GM19023 (cell line): ENCODE data around the gene CXCL16.
"Not testable (repeated sequence)": the region's sequence is repeated elsewhere in the genome, so short reads cannot be mapped to it uniquely, and the experiment has no call there.

ENCODE experiments used
- ATAC-seq: cut with Tn5 transposase; IDR thresholded peaks from one replicate; pipeline ENCODE4 v1.9.1; 2021; ENCODE audit warnings: mild to moderate bottlenecking, moderate library complexity; ENCODE audit not compliant: unreplicated experiment

Gene CXCL16

DNA sequence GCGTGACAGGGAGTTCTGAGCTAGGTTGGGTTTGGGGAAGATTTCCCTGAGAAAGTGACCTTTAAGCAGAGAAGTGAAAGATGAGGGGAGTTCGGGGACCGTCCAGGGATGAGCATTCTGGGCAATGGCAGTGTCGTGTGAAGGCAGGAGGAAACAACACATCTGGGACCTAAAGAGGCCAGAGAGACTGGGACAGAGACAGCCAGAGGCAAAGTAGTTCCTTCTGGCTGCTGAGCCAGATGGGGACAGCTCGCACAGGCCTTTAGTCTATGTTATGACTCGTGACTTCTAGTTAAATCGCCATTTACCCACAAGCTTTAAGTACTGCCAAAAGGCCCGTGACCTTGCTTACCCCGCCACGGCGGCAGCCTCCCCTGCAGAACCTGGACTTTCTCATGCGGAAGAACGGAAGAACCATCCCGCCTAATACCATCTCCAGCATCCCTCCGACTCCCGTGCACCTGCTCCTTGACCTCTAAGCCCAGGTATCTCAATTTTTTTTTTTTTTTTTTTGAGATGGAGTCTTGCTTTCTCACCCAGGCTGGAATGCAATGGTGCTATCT, 17.0 kb downstream of the CXCL16 start:
- ATAC-seq, result no peak

DNA sequence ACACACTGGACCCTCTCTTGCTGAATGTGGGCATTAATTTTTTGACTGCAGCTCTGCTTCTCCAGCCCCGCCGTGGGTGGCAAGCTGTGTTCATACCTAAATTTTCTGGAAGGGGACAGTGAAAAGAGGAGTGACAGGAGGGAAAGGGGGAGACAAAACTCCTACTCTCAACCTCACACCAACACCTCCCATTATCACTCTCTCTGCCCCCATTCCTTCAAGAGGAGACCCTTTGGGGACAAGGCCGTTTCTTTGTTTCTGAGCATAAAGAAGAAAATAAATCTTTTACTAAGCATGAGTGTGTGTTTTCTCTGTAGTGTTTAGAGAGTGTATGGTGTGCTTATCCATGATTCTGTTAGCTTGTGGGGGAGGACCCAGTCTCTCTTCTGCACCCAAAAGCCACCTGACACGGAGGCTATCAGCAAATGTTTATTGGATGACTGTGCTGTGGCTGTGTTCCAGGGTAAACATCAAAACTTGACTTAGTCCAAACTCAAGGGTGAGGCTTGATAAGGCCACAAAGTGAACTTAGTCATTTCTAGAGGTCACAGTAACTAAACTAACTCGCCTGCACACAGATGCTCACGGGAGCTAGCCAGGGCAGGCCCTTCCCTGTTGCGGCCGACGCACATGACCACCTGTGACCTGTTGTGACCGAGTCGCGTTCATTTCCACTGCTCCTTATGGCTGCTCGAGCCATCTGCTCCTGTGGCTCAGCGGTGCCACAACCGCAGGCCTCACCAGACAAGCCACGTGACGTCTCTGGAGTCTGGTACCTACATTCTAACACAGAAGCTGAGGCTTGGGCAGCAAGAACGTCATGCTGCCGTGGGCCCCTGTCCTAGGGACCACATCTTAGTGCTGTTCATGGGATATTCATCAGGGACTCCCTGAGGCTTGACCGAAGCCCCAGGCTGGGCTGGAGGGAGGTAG, 18.3 kb downstream of the CXCL16 start:
- no peak for ATAC-seq

DNA sequence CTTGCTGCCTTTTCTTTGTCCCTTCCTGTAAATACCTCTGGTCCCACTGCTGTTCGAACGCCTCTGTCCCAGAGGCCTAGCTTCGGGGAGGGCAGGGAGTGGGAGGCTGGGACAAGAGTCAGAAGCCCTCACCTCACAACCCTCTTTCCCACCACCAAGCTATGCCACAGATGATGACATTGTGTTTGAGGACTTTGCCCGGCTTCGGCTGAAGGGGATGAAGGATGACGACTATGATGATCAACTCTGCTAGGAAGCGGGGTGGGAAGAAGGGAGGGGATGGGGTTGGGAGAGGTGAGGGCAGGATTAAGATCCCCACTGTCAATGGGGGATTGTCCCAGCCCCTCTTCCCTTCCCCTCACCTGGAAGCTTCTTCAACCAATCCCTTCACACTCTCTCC, 18.9 kb downstream of the CXCL16 start:
- ATAC-seq, result no peak

DNA sequence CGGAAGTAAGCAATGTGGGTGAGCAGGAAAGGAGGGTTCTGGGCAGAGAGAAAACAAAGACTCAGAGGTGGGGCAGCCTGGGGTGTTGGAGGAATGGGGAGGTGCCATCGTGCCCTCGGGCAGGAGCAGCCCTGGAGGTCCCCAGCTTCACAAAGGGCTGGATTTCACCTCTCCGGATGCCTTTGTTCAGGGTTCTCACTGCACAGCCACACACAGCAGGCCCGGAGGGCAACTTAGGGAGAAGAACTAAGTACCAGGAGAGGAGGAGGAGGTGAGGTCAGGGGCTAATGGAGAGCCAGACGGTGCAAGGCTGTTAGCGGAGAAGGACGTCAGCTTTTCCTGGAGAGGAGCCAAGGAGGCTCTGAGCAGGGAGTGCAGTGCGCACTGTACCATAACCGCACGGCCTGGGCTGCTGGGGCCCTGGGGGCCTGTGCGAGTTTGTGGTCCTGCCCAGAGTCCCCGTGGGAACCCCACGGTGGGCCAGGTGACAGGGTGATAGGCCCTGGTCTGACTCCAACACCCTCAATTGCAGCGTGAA, 20.0 kb downstream of the CXCL16 start:
- ATAC-seq, result no peak

DNA sequence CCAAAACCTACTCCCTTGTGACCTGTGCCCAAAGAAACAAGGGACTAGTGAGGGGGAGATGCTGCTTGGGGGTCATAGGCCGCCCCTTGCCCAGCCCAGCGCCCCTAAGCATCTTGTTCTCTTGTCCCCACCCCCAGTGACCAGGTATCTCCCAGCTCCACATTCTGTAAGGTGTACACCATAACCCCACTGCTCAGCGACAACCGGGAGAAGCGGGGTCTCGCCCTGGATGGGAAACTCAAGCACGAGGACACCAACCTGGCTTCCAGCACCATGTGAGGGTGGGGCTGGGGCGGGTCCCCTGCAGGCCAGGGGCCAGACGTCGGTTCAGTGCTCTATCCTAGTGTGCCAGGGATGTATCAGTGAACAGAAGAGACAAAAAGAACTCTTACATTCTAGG, 20.6 kb downstream of the CXCL16 start:
- no peak for ATAC-seq

DNA sequence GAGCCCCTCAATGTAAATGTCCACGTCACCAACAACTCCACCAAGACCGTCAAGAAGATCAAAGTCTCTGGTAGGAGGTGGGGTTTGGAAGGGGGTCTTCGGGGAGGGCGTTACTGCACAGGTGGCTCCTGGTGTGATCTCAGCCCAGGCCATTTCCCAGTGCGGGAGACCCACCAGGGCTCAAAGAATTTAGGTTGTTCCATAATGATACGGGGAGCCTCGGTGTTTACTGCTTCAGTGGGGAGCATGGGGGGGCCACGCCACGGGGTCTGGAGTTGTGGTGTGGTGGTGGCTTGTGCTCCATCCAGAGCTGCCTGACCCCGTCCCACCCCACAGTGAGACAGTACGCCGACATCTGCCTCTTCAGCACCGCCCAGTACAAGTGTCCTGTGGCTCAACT, 21.5 kb downstream of the CXCL16 start:
- no peak for ATAC-seq

DNA sequence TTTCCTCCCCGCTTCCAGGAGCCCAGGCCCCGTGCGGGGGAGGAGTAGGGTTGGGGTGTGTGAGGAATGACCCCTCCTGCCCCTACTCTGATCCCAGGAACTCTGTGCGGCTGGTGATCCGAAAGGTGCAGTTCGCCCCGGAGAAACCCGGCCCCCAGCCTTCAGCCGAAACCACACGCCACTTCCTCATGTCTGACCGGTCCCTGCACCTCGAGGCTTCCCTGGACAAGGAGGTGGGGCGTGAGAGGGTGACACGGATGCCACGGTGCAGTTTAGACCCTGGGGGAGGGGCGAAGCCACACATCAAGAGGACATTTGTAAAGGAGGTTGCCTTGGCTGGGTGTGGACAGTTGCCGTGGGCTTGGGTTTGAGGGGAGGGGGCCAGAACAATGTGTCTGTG, 21.9 kb downstream of the CXCL16 start:
- no peak for ATAC-seq

DNA sequence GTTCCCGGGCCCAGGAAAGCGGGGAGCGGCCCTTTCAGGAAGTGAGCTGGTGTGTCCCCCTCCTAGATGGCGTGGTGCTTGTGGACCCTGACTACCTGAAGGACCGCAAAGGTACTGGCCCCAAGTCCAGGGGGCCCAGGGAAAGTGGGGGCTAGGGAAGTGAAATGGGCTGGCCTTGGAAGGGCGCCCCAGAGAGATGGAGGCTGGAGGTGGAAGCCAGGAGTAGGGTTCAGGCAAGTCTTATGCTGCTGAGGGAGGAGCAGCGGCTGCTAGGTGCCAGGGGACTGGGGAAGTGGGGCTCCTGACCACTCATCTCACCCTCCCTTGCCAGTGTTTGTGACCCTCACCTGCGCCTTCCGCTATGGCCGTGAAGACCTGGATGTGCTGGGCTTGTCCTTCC, 23.6 kb downstream of the CXCL16 start:
- no peak for ATAC-seq

DNA sequence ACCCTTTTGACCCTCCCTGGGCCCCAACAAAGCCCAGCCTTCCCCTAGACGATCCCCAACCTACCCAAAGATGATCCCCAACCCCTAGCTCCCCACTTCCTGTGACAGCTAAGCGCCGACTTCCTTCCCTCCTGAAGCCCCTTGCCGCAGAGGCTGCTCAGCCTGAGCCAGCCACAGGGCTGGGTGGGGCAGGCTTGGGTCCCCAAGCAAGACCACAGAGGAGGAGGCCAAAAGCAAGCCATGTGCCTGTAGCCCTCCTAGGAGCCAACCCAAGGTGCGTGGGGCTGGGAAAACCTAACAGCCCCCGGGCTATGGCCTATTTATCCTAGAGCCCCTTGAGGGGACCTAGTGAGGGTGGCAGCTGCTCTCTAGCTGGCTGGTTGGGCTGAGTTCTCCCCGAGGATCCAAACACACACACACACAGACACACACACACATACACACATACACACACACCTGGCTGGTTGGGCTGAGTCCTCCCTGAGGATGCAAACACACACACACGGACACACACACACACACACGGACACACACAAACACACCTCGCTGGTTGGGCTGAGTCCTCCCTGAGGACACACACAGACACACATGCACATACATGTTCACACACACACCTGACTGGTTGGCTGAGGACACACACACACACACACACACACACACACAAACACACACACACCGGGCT, 24.5 kb downstream of the CXCL16 start:
- ATAC-seq, result no peak

DNA sequence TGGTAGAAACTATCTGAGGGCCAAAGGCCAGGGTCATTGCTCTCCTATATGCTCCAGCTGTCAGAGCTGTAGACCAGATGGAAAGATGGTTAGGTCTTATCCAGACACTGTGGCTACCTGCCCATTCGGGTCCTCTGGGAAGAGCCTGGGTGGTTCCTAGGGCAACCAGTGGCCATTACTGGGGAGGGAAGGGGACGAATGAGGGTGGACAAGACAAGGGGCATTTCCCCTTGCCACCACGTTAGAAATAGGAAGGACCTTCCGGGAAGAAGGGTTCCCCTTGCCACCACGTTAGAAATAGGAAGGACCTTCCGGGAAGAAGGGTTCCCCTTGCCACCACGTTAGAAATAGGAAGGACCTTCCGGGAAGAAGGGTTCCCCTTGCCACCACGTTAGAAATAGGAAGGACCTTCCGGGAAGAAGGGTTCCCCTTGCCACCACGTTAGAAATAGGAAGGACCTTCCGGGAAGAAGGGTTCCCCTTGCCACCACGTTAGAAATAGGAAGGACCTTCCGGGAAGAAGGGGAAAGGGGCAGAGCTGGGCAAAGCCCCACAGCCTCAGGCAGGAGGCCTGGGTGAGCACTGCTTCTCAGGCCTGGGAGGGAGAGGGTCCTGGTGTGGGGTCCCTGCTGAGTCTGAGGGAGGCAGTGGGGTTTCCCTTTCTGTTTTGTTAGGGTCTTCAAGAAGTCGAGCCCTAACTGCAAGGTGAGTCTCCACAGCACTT, 25.2 kb downstream of the CXCL16 start:
- not testable (repeated sequence) for ATAC-seq

DNA sequence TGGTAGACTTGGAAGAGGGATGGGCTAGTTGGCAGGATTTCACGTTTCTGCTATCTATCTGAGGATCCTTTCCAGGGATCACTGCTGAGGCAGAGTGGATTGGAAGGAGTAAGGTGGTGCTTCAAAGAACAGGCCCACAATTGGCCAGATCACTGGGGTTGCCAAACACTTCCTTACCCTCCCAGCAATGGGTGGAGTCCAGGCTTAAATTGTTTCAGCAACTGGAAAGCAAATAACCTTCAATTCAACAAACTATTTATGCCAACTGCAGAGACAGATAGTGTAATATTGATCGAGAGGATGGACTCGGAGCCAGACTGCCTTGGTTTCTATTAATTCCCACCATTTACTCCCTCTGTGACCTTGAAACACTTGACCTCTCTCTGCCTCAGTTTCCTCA, 27.2 kb downstream of the CXCL16 start:
- ATAC-seq, result no peak

DNA sequence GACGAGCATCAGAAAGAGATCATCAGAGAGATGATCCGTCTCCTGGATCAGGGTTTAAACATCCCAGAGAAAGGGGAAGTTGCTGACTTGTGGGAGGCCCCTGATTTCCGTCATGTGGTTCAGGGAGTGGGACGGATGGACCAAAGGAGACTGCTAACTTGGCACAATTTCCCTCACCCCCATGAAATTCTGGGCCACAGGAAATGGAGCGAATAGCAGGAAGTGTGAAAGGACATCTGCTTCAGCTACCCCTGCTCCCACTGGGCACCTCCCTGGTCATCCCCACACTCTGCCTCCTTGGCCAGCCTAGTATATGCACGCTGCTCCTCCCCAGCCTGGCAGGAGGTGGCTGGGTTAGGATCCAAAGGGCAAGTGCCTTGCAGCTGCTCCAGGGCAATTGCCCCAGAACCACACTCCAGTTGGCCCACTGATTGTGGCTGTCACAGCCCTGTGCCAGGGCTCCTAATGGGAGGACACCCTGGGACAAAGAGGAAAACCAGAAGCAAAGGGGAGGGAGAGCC, 28.0 kb downstream of the CXCL16 start:
- ATAC-seq, result no peak

DNA sequence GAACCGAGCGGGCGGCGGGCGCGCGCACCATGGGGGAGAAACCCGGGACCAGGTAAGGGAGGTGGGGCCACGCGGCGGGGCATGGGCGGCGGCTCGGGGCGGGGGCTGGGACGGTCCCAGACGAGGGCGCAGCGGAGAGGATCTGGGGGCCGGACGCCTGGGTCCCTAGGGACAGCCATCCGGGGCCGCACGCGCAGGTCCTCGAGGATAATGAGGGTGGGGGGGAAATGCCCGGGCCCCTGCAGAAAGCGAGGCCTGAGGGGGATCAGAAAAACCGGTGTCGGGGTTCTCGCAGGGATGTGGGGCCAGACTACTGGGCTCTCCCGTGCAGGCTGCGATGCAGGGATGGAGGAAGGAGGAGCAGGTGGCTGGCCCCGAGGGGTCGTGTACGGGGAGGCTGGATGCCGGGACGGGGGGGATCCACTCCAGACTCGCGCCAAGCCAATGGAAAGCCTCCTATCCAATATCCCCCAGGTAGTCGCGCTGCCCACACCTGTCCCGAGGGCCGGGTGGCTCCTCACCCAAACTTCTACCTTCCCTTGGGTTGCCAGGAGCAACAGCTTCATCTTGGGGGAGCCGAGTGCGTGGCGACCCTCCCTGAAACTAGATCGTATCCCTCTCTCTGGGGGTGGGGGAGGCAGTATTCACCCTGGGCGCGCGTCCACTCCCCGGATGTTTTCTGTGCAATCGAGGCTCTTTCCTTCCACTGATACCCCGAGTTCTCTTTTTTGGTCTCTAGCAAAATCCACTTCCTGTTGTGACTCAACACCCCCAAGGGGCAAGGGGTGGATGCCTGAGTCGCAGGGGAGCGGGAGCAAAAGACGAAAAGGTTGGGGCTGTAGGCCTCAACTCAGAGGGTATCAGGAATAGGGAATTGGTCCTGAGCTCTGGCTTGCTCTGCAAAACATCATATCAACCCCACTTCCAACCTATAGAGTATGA, 28.8 kb downstream of the CXCL16 start:
- ATAC-seq, result no peak

DNA sequence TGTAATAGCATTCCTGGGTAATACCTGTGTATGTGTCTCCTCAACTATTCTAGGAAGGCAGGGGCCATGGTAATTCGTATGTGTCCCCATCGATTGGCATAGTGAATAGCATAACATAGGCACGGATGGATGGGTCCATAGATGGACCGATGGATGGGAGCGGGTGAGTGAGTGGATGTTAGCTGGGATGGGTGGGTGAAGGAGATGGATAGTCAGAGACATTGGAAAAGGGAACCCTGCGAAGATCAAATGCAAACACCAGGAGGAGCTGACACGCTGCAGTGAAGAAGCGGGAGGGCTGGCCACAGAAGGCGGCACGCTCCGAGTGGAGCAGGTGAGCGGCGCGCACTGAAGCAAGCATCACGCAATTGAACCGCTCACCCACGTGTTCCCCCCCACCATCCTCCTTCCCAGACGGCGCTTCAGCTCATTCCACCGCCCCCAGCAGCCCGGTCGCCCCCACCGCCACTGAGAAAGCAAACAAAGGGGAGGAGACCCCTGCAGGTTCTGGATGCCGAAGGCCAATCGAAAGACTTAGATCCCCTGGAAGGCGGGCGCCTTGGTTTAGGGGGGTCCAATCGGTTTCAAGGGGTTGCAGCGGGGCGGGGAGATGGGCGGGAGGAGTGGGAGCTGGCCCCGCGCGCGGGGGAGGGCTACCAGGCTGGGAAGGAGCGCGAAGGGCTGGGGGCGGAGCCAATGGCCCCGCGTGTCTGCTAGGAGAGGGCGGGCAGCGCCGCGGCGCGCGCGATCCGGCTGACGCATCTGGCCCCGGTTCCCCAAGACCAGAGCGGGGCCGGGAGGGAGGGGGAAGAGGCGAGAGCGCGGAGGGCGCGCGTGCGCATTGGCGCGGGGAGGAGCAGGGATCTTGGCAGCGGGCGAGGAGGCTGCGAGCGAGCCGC, 29.7 kb downstream of the CXCL16 start, which contains the start of gene ARRB2:
ARRB2 (plus strand) TSS at position 839 of the 899 bp plus-strand sequence. CDS start 90 bp downstream, outside the sequence.
- ATAC-seq, result peak; percentile 84

DNA sequence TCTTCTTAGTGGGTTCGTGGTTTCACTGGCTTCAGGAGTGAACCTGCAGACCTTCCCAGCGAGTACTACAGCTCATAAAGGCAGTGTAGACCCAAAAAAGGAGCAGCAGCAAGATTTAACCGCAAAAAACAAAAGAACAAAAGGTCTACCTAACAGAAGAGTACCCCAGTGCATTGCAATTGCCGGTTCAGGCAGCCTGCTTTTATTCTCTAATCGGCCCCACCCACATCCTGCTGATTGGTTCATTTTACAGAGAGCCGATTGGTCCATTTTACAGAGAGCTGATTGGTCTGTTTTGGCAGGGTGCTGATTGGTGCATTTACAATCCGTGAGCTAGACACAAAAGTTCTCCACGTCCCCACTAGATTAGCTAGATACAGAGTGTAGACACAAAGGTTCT, 31.3 kb downstream of the CXCL16 start:
- ATAC-seq, result no peak

DNA sequence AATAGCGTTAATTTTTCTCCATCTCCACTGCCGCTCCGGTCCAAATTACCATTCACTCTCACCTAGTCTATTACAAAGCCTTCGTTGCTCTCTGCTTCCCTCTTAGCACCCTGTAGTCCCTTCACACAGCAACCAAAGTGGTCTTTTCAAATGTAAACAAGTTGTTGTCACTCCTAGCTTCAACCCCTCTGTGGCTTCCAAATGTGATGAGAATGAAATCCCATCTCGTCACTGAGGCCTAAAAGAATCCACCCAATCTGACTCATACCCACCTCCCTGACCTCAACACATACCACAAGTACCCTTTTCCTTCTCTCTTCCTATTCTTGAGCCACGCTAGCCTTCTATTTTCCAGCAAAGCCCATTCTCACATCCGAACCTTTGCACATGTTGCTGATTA, 33.6 kb downstream of the CXCL16 start:
- no peak for ATAC-seq

DNA sequence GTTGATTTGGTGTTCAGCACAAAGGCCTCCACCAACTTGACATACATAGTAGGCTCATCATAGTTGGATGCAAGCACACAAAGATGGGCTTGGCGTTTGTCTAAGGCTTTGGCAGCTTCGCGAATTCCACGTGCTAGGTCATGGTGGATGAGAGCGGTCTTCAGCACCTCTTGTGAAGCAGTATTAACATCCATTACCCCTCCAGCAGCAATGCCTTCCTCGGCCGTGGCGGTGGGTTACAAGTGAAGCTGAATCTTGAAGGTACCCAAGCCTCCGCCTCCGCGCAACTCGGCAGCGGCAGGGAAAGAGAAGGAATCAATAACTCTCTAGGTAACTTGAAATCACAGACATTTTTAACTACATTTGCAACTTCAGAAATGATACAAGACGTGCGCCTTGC, 34.7 kb downstream of the CXCL16 start:
- ATAC-seq, result no peak

DNA sequence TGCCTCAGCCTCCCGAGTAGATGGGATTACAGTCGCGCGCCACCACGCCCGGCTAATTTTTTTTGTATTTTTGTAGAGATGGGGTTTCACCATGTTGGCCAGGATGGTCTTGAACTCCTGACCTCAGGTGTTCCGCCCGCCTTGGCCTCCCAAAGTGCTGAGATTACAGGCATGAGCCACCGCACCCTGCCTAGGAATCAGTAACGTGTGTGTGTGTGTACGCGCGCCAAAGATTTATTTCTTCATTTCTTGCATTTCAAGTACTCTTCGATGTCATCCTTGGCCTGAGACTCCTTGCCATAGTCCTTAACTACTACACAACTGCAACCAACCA, 35.2 kb downstream of the CXCL16 start:
- ATAC-seq, result not testable (repeated sequence)

DNA sequence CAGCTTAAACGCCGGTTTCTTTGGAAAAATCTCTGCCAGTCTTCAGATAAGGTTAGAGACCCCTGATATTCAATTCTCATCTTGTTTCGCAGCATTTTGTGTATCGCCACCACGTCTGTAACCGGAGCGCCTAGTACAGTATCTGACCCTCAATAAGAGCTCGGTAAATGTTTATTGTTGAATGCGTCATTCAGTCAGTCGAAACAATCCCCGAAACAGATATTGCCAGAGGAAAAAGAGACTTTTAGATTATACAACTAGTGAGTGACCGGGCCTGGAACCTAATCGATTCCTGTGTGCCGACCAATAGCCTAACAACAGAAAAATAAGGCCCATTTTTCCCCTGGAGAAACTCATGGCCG, 36.4 kb downstream of the CXCL16 start:
- no peak for ATAC-seq
